Neural progenitor cell (in vitro differentiated cells): ENCODE measurements around the gene CEP57L1. TPM values are rescaled to one million over a fixed set of nuclear protein-coding genes. Genes with fewer than 3 reads are reported as not detected.
"Not testable (repeated sequence)": the region's sequence is repeated elsewhere in the genome, so short reads cannot be mapped to it uniquely, and the experiment has no call there.

Experiments
- DNase-seq: peaks from one replicate; pipeline ENCODE4 v3.0.0-alpha.2; 2016; ENCODE audit warnings: low spot score
- H2AFZ ChIP-seq: fragments of 200-600 bp; sonication (generic); replicated peaks from 2 replicates; pipeline ENCODE4 v1.6.1; 2016; ENCODE audit warnings: antibody characterized with exemption
- H3F3A ChIP-seq: fragments of 200-600 bp; sonication (generic); 2 replicates; pipeline ENCODE4 v1.6.1; 2016; ENCODE audit warnings: antibody characterized with exemption, low read depth
- H3K27ac ChIP-seq: fragments of 200-600 bp; sonication (generic); 2 replicates; pipeline ENCODE4 v1.5.1; 2016; ENCODE audit warnings: mild to moderate bottlenecking
- H3K27me3 ChIP-seq: fragments of 200-600 bp; sonication (generic); 2 replicates; pipeline ENCODE4 v1.6.1; 2016; ENCODE audit warnings: mild to moderate bottlenecking, moderate library complexity
- H3K36me3 ChIP-seq: fragments of 200-600 bp; sonication (generic); 2 replicates; pipeline ENCODE4 v1.5.1; 2016
- H3K4me1 ChIP-seq: fragments of 200-600 bp; sonication (generic); 2 replicates; pipeline ENCODE4 v1.6.1; 2016; ENCODE audit warnings: mixed run types
- H3K4me2 ChIP-seq: fragments of 200-600 bp; sonication (generic); 2 replicates; pipeline ENCODE4 v1.6.1; 2016
- H3K4me3 ChIP-seq: fragments of 200-600 bp; sonication (generic); 2 replicates; pipeline ENCODE4 v1.5.1; 2016
- H3K79me2 ChIP-seq: fragments of 200-600 bp; sonication (generic); 2 replicates; pipeline ENCODE4 v1.6.1; 2016; ENCODE audit warnings: low read depth
- H3K9ac ChIP-seq: fragments of 200-600 bp; sonication (generic); 2 replicates; pipeline ENCODE4 v1.6.1; 2016
- H3K9me3 ChIP-seq: fragments of 200-600 bp; sonication (generic); 2 replicates; pipeline ENCODE4 v1.5.1; 2016; ENCODE audit warnings: low read depth
- H4K20me1 ChIP-seq: fragments of 200-600 bp; sonication (generic); 2 replicates; pipeline ENCODE4 v1.6.1; 2016; ENCODE audit warnings: low read depth
- H3K27ac Mint-ChIP-seq: 3 replicates; pipeline ENCODE4 v1.8.0; 2021; ENCODE audit warnings: mixed read lengths
- H3K27me3 Mint-ChIP-seq: 2 replicates; pipeline ENCODE4 v1.8.0; 2022; ENCODE audit warnings: low read depth, mild to moderate bottlenecking, inconsistent platforms, moderate library complexity, mixed read lengths; ENCODE audit not compliant: insufficient read depth
- H3K36me3 Mint-ChIP-seq: 3 replicates; pipeline ENCODE4 v1.8.0; 2021; ENCODE audit warnings: mixed read lengths
- H3K4me1 Mint-ChIP-seq: 3 replicates; pipeline ENCODE4 v1.8.0; 2021; ENCODE audit warnings: mixed read lengths
- H3K4me3 Mint-ChIP-seq: 3 replicates; pipeline ENCODE4 v1.8.0; 2021; ENCODE audit warnings: mild to moderate bottlenecking, moderate library complexity, mixed read lengths
- H3K9me3 Mint-ChIP-seq: 3 replicates; pipeline ENCODE4 v1.8.0; 2020; ENCODE audit warnings: mixed read lengths
- CTCF ChIP-seq: fragments of 200-600 bp; sonication (generic); IDR thresholded peaks from 2 replicates; pipeline ENCODE4 v1.5.1; 2017; ENCODE audit warnings: antibody characterized with exemption, mild to moderate bottlenecking
- EZH2 ChIP-seq: fragments of 200-600 bp; sonication (generic); IDR thresholded peaks from 2 replicates; pipeline ENCODE4 v1.6.1; 2017; ENCODE audit warnings: antibody characterized with exemption, mild to moderate bottlenecking, moderate library complexity
- EZH2phosphoT487 ChIP-seq: fragments of 200-600 bp; sonication (generic); IDR thresholded peaks from 2 replicates; pipeline ENCODE4 v1.6.1; 2017; ENCODE audit warnings: antibody characterized with exemption
- total RNA-seq: library from RNA; depleted of rRNA; stranded (reverse); fragments of >200 nt; gene quantifications from 2 replicates; pipeline ENCODE4 v1.2.3, GENCODE V29; 2015; ENCODE audit warnings: low replicate concordance

The CEP57L1 gene
- total RNA-seq, 1 donor from 2014 or later = 68.0 TPM

DNA sequence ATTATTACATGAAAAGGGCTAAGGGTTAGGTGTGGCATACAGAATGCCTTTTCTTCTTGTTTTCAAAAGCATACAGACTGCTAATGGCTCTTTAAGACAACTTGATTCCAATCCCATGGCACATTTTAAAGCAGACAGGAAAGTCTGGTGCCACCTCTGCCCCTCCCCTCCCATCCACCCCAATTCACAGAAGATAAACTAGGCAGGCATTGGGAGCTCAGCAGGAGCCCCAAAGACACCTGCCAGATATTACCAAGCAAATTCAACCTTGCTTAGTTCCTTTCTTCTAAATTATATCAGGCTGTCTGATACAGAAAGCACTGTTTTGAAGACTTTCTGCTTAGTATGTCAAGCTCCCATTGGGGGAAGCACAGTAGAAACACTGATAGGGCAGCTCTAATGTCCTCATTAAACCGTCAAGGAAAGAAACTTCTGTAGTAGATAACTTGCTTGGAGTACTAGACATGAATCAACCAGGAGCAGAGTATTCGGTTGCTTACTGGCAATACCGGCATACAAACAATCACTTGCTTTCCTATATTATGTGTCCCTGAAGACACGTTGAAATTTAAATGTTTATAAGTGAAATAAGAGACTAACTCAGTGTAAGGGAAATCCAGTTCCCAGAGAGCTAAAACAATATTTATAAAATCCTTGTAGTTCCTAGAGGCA is 13.7 kb upstream of the CEP57L1 start:
- Histone ChIP-seq H3K9ac (no peak overlapping the region), H2AFZ (no peak overlapping the region), H3K27ac (no peak overlapping the region), H4K20me1 (no peaks in the 10 kb centered on the region), H3K9me3 (no peaks in the 10 kb centered on the region), H3K4me3 (no peak overlapping the region), H3K4me1 (no peaks in the 10 kb centered on the region), H3K79me2 (no peaks in the 10 kb centered on the region), H3K27me3 (no peaks in the 10 kb centered on the region), H3K36me3 (no peaks in the 10 kb centered on the region), H3K4me2 (no peak overlapping the region), H3F3A (no peaks in the 10 kb centered on the region)
- no peak overlapping the region for H3K4me3 Mint-ChIP-seq
- no peaks in the 10 kb centered on the region for H3K27me3 Mint-ChIP-seq
- H3K9me3 Mint-ChIP-seq = no peaks in the 10 kb centered on the region
- H3K27ac Mint-ChIP-seq = no peak overlapping the region
- DNase-seq = no peak
- peaks cover 15% of the 10 kb centered on the region for H3K4me1 Mint-ChIP-seq
- no peak for TF ChIP-seq CTCF
- TF ChIP-seq EZH2phosphoT487 = no peak
- TF ChIP-seq EZH2 = no peak
- H3K36me3 Mint-ChIP-seq = no peaks in the 10 kb centered on the region

- DNase-seq = no peak
- no peak overlapping the region for H3K4me3 Mint-ChIP-seq
Measured at GRCh38 chr6:109082188-109082577, 13.1 kb upstream of the CEP57L1 start.

GRCh38 chr6:109083657-109084056 is 11.7 kb upstream of the CEP57L1 start:
- Histone ChIP-seq H3K27ac (no peak overlapping the region), H3K9me3 (no peaks in the 10 kb centered on the region), H3K4me1 (no peaks in the 10 kb centered on the region), H3F3A (no peaks in the 10 kb centered on the region), H3K79me2 (peaks cover 3% of the 10 kb centered on the region), H3K27me3 (no peaks in the 10 kb centered on the region), H4K20me1 (no peaks in the 10 kb centered on the region), H3K4me3 (no peak overlapping the region), H2AFZ (no peak overlapping the region), H3K36me3 (no peaks in the 10 kb centered on the region), H3K4me2 (no peak overlapping the region), H3K9ac (no peak overlapping the region)
- Mint-ChIP-seq H3K27ac (no peak overlapping the region), H3K36me3 (no peaks in the 10 kb centered on the region), H3K4me3 (no peak overlapping the region), H3K27me3 (no peaks in the 10 kb centered on the region), H3K4me1 (peaks cover 15% of the 10 kb centered on the region), H3K9me3 (no peaks in the 10 kb centered on the region)
- DNase-seq = no peak
- TF ChIP-seq EZH2 (no peak), EZH2phosphoT487 (no peak), CTCF (no peak)

More at GRCh38 chr6:109082188-109082577, 13.1 kb upstream of the CEP57L1 start:
- no peaks in the 10 kb centered on the region for H3K36me3 Mint-ChIP-seq
- Histone ChIP-seq H3K4me3 (no peak overlapping the region), H3K79me2 (peaks cover under 1% of the 10 kb centered on the region), H3F3A (no peaks in the 10 kb centered on the region), H3K27me3 (no peaks in the 10 kb centered on the region), H2AFZ (no peak overlapping the region), H3K4me2 (no peak overlapping the region), H3K9ac (no peak overlapping the region), H4K20me1 (no peaks in the 10 kb centered on the region), H3K9me3 (no peaks in the 10 kb centered on the region), H3K27ac (no peak overlapping the region), H3K4me1 (no peaks in the 10 kb centered on the region), H3K36me3 (no peaks in the 10 kb centered on the region)
- peaks cover 15% of the 10 kb centered on the region for H3K4me1 Mint-ChIP-seq
- no peaks in the 10 kb centered on the region for H3K9me3 Mint-ChIP-seq
- H3K27me3 Mint-ChIP-seq = no peaks in the 10 kb centered on the region
- H3K27ac Mint-ChIP-seq = no peak overlapping the region
- TF ChIP-seq EZH2 (no peak), CTCF (no peak), EZH2phosphoT487 (no peak)

DNA sequence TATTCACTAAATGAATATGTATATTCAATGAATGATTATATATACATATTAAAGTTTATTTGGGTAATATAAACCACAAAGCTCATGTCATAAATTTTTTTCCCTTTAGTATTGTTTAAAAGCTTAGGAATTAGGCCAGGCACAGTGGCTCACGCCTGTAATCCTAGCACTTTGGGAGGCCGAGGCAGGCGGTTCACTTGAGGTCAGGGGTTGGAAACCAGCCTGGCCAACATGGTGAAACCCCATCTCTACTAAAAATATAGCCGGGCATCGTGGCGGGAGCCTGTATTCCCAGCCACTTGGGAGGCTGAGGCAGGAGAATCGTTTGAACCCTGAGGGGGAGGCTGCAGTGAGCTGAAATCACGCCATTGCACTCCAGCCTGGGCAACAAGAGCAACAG is 11.2 kb upstream of the CEP57L1 start:
- H3K4me3 Mint-ChIP-seq, H2AFZ ChIP-seq: not testable (repeated sequence)

More for the DNA sequence above, 11.2 kb upstream of the CEP57L1 start:
- H3K27me3 ChIP-seq, H3K79me2 ChIP-seq, H3K36me3 Mint-ChIP-seq, H4K20me1 ChIP-seq, H3F3A ChIP-seq, H3K9me3 Mint-ChIP-seq, H3K36me3 ChIP-seq, H3K4me3 ChIP-seq, H3K27me3 Mint-ChIP-seq, H3K9ac ChIP-seq, H3K9me3 ChIP-seq, H3K27ac Mint-ChIP-seq, H3K4me1 ChIP-seq, H3K4me2 ChIP-seq, DNase-seq, H3K27ac ChIP-seq: not testable (repeated sequence)
- peaks cover 15% of the 10 kb centered on the region for H3K4me1 Mint-ChIP-seq
